AG04450 (cell line): ENCODE data around the gene TNRC18. TPM values are rescaled to one million over a fixed set of nuclear protein-coding genes. Genes with fewer than 3 reads are reported as not detected.
"Not testable (repeated sequence)": the region's sequence is repeated elsewhere in the genome, so short reads cannot be mapped to it uniquely, and the experiment has no call there.

Experiments used
- CTCF ChIA-PET: fragments of 300-600, 350-600 bp; formaldehyde crosslinking; extraction: SDS; loops from one replicate; lab custom pipeline; 2022; ENCODE audit warnings: antibody characterized with exemption, inconsistent platforms; lab: Charles Lee
- POLR2A ChIA-PET: fragments of 350-600 bp; formaldehyde crosslinking; extraction: SDS; loops from one replicate; lab custom pipeline; 2021; ENCODE audit warnings: antibody characterized with exemption, inconsistent platforms; lab: Yijun Ruan, JAX
- DNase-seq: peaks from one replicate; pipeline ENCODE4 v3.0.0-alpha.2; 2011; ENCODE audit warnings: low read depth, low spot score
- H3K27ac ChIP-seq: one replicate; pipeline ENCODE4 v1.5.1; 2012; ENCODE audit warnings: low read depth, low read length, control low read depth
- H3K27me3 ChIP-seq: one replicate; pipeline ENCODE4 v1.6.0; 2012; ENCODE audit warnings: low read length; ENCODE audit not compliant: control insufficient read depth, insufficient read depth
- H3K4me3 ChIP-seq: 2 replicates; pipeline ENCODE4 v1.5.1; 2011; ENCODE audit warnings: mild to moderate bottlenecking, low read depth, low read length, control low read depth
- H3K9me3 ChIP-seq: 2 replicates; pipeline ENCODE4 v1.5.1; 2012; ENCODE audit warnings: low read length; ENCODE audit not compliant: control insufficient read depth, insufficient read depth
- polyA plus RNA-seq: library from polyadenylated mRNA; depleted of rRNA; stranded (reverse); fragments of >200 nt; gene quantifications from 2 replicates; pipeline ENCODE4 v1.2.3, GENCODE V29; 2011
- TF ChIP-seq, protein P1 (sequence below): IDR thresholded peaks from 2 replicates; pipeline ENCODE4 v1.5.1; 2011; ENCODE audit warnings: low read depth, low read length, control low read depth, inconsistent platforms

The TNRC18 gene
- polyA plus RNA-seq, 1 experiment: 13.4 TPM

- ChIA-PET POLR2A (interaction anchor here (0.7 kb wide), 1 partner anchor 55 kb away, joined by 10 read pairs; no protein-coding TSS in a partner anchor), CTCF (interaction anchor here (0.7 kb wide), 1 partner anchor 516 kb away, joined by 3 read pairs; no protein-coding TSS in a partner anchor)
- TF ChIP-seq, protein P1, sequence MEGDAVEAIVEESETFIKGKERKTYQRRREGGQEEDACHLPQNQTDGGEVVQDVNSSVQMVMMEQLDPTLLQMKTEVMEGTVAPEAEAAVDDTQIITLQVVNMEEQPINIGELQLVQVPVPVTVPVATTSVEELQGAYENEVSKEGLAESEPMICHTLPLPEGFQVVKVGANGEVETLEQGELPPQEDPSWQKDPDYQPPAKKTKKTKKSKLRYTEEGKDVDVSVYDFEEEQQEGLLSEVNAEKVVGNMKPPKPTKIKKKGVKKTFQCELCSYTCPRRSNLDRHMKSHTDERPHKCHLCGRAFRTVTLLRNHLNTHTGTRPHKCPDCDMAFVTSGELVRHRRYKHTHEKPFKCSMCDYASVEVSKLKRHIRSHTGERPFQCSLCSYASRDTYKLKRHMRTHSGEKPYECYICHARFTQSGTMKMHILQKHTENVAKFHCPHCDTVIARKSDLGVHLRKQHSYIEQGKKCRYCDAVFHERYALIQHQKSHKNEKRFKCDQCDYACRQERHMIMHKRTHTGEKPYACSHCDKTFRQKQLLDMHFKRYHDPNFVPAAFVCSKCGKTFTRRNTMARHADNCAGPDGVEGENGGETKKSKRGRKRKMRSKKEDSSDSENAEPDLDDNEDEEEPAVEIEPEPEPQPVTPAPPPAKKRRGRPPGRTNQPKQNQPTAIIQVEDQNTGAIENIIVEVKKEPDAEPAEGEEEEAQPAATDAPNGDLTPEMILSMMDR: no peak
- Histone ChIP-seq H3K4me3 (no peak overlapping the region), H3K27me3 (no peaks in the 10 kb centered on the region), H3K27ac (no peak overlapping the region), H3K9me3 (no peaks in the 10 kb centered on the region)
- DNase-seq: no peak
These were observed 147.0 kb downstream of the TNRC18 start for GRCh38 chr7:5276611-5277010.

DNA sequence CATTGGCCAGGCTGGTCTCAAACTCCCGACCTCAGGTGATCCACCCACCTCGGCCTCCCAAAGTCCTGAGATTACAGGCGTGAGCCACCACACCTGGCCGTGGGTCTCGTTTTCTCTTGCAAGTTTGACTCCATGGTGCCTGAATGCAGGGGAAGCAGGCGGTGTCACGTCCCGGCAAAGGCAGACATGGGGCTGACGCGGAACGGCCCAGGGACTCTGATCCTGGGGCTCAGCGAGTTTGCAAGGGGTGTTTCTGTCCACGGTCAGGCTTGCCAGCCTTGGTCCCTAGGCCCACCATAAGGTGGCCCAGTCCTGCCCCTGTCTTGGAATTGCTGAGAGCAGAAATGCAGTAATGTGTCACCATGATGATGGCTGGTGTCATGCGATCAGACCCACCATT, 147.5 kb downstream of the TNRC18 start:
- H3K4me3 ChIP-seq, H3K9me3 ChIP-seq, POLR2A ChIA-PET, H3K27me3 ChIP-seq, CTCF ChIA-PET, H3K27ac ChIP-seq, DNase-seq: not testable (repeated sequence)

DNA sequence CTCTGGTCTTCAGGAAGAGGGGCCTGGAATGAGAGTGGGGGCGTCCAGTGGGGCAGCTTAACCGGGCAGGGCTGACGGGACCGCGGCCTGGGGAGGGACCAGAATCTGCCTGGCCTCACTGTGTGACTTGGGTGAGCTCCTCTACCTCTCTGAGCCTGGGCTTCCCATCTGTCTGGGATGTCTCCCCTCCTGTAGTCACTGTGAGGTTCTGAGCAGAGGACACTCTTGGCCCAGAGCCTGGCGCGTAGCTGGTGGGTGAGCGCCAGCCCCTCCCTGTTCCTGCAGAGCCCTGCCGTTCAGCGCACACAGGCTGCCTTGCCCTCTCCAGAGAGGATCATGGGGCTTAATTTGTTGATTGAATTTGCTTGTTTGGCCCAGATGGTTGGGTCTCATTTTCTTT, 148.1 kb downstream of the TNRC18 start:
- CTCF ChIA-PET, POLR2A ChIA-PET, H3K4me3 ChIP-seq, H3K27ac ChIP-seq, H3K27me3 ChIP-seq, DNase-seq, H3K9me3 ChIP-seq: not testable (repeated sequence)

DNA sequence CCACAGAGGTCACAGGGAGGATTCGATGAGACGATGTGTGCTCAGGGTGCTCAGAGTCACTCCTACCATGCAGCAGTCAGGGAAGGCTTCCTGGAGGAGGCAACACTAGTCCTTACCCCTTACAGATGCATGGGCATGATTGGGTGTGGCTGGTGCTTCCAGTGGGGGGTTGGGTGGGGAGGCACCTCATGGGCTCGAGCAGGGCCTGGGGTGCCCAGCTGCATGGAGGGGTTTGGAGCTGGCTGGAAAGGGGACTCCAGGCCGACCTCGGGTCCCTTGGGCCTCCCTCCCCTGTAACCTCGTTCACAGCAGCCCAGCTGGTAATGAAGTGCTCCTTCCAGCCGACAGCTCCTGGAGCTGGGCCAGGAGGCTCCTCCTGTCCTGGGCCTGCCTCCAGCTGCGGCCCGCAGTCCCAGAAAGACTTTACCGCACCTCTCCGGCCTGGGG, 148.6 kb downstream of the TNRC18 start:
- H3K27ac ChIP-seq, H3K4me3 ChIP-seq, DNase-seq, H3K27me3 ChIP-seq, CTCF ChIA-PET, POLR2A ChIA-PET, H3K9me3 ChIP-seq: not testable (repeated sequence)

GRCh38 chr7:5274441-5274840, 149.2 kb downstream of the TNRC18 start:
- H3K27me3 ChIP-seq: no peaks in the 10 kb centered on the region
- TF ChIP-seq, protein P1: no peak
- POLR2A ChIA-PET: no interaction called here
- H3K27ac ChIP-seq: no peak overlapping the region
- H3K9me3 ChIP-seq: no peaks in the 10 kb centered on the region
- H3K4me3 ChIP-seq: no peak overlapping the region
- CTCF ChIA-PET: no interaction called here
- no peak for DNase-seq

DNA sequence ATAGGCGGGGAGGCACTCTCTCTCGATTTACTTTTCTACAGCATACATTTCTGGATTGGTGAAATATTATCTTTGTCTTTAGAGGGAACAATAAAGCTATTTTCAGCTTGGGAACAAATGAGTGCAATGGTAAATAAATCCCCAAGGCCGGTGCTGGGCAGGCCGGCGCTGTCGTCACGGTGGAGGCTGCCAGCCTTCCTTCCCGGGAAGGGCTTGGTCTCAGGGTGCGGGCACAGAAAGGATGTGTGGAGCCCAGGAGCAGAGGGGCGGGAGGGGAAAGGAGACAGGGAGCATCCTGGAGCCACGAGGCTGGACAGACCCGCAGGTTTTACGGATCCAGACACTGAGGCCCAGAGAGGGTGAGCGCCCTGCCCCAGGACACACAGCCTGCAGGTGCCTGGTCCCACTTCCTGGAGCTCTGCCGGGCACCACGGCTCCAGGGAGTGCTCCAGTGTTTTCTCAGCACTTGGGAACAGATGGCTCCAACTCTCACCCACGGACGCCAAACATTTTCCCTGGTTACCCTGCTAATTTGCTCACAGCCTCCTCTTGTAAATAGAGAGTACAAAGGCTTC, 149.7 kb downstream of the TNRC18 start:
- H3K4me3 ChIP-seq, H3K27me3 ChIP-seq, H3K9me3 ChIP-seq, DNase-seq, CTCF ChIA-PET, H3K27ac ChIP-seq, POLR2A ChIA-PET: not testable (repeated sequence)

DNA sequence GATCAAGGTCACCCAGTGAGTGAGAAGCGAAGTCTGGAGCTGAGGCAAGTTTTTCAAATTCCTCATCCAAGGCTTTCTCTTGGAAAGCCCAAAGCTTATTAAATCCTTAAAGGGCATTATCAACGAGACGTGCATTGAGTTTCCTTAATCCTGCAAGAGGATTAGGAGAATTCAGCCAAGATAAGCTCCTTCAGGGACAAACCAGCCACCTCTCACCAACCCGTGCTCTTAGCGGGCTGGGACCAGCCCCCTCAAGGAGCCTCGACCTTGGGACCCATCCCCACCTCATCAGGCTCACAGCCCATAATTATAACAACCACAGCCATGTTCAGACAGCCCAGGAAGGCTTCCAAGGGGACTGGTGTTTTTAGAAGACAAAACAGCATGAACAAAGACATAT, 152.8 kb downstream of the TNRC18 start:
- Histone ChIP-seq H3K4me3 (no peak overlapping the region), H3K27me3 (peaks cover 2% of the 10 kb centered on the region), H3K27ac (no peak overlapping the region), H3K9me3 (peaks cover 4% of the 10 kb centered on the region)
- POLR2A ChIA-PET: no interaction called here
- no peak for DNase-seq
- CTCF ChIA-PET: no interaction called here
- TF ChIP-seq, protein P1: no peak

DNA sequence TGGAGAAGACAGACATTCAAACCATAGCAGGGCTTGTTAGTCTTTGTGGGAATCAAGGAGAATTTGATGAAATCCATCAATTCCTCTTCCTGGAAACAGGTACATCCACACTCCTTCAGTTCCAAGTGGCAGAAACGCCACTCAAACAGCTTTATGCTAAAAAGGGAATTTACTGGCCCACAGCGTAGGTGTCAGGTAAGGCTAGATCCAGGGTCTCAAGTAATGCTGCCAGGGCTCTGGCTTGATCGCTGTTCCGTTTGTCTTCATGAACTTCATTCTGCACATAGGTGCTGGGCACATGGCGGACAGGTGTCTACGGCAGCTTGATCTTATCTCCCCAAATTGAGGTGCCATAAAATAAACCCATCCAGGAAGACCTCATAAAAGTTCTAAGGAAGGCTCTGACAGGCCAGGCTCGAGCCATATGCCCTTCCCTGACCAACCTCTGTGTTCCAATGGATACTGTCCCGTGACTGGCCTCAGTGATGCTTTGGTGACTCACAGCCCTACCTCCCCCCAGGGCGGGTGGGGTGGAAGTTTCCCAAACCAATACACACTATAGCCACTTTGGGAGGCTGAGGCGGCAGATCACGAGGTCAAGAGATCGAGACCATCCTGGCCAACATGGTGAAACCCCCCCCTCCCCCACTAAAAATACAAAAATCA, 153.5 kb downstream of the TNRC18 start:
- H3K4me3 ChIP-seq, CTCF ChIA-PET, H3K9me3 ChIP-seq, DNase-seq, H3K27me3 ChIP-seq, H3K27ac ChIP-seq, POLR2A ChIA-PET: not testable (repeated sequence)

- POLR2A ChIA-PET, H3K27ac ChIP-seq, DNase-seq, CTCF ChIA-PET, H3K4me3 ChIP-seq, H3K9me3 ChIP-seq, H3K27me3 ChIP-seq: not testable (repeated sequence)
These were observed 155.8 kb downstream of the TNRC18 start for GRCh38 chr7:5267829-5268228.
